Stimulated activated CD8-positive, alpha-beta memory T cell treated with anti-CD3 and anti-CD28 coated beads, Interleukin-15, amount 100 ng/mL, for 24 hours (primary cell): ENCODE results near the gene NOD2.

Source experiments
- DNase-seq: peaks from one replicate; pipeline ENCODE4 v3.0.0-alpha.2; 2020; ENCODE audit warnings: low read depth

The NOD2 gene

DNA sequence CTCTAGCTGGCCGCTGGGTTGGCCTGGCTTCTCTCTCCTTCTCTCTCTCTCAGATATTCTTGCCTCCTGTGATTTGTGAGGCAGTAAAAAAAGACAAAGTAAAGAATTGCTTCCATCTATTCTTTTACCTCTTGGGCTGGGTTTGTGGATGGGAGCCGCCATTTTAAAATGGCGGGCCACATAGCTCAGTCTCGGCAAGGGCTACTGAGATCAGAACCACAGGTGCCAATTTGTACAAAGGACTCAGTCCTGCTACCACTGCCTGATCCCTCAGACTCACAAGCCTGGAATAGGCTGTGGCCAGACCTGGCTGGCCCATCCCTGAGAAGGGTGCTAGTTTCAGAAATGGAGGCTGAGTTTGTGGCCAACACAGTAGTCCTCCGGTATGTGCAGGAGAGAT, 24.1 kb downstream of the NOD2 start:
- DNase-seq, result no peak

DNA sequence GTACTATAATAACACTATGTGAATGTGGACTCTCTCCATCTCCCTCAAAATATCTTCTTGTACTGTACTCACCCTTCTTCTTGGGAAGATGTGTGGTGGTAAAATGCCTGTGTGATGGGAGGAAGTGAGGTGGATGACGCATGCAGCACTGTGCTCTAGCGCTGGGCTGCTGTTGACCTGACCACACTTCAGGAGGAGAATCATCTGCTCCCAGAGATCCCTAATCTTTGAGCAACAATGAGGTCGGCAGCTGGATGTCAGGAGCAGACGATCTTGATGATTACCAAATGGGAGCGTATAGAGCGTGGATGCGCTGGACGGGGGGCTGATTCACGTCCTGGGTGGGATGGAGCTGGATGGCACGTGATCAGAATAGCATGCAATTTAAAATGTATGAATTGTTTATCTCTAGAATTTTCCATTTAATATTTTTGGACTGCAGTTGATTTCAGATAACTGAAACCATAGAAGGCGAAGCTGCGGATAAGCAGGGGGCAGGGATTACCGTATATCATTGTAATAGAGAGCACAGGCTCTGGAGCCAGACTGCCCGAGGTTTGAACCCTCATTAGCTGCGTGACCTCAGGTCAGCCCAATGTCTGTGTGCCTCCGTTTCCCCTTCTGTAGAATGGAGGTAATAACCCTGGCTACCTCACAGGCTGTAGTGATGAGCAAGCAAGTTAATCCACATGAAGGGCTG, 24.8 kb downstream of the NOD2 start:
- DNase-seq, result no peak

DNA sequence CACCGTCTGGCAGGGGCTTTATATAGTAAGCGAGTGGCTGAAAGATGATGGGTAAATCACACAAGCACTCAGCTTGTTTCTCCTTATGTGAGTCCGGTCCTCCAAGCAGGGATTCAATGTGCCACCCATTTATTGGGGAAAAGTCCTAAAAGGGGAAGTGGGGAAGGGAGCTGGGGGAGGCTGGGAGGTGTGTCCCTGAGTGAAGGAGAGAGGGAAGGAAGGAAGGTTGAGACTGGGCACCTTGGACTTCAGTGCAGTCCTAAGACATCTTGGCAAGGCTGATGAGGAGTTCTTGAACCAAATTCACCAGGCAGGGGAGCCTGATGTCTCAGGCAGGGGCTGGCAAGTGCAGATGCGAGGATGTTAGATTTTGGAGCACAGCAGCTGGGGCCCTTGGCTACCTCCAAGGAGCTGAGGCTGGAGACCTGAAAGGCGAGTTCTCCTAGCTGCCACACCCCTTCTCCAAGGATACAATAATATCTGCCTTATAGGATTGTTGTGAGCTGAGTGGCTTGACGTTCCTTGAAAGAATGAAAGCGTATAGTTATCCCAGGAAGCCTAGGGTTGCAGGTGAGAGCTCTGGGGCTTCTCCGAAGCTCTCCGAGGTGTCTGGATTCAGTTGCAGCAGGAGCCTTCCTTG, 25.5 kb downstream of the NOD2 start:
- no peak for DNase-seq

DNA sequence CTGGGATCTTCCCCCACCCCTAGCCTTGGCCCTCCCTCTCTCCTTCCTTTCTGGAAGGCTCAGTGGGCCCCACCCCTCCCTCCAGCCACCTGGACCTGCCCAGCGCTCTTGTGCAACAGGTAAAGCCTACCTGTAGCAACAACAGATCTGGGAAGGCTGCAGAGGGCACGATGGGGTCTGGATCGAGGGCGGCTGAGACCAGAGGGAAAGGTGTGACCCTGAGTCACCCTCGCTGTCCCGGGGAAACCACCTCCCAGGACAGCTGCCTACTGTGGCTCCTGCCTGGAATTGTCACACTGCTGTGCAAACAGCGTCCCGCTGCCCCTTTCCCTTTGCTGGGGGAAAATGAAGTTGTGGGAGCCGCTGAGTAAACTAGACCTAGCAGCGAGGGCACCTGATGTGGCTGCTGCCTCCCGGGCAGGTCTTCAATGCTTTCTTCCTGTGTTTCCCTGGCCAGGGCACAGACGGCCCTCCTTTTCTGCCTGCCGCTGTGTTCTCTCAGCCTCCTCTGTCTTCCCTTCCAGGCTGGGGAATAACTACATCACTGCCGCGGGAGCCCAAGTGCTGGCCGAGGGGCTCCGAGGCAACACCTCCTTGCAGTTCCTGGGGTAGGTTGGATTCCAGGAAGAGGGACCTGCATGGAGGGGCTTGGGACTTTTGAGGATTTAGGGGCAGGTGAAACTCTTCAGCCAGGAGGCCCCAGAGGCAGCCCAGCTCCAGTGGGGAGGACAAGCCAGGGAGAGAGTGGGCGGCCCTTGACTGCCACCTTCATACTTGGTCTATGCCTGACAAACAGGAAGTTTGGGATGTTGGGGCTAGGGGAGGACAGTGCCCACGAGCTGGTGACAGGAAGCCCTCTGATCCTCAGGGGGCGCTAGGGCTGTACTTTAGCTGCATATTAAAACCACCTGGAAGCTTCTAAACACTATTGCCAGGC, 26.3 kb downstream of the NOD2 start:
- no peak for DNase-seq

DNA sequence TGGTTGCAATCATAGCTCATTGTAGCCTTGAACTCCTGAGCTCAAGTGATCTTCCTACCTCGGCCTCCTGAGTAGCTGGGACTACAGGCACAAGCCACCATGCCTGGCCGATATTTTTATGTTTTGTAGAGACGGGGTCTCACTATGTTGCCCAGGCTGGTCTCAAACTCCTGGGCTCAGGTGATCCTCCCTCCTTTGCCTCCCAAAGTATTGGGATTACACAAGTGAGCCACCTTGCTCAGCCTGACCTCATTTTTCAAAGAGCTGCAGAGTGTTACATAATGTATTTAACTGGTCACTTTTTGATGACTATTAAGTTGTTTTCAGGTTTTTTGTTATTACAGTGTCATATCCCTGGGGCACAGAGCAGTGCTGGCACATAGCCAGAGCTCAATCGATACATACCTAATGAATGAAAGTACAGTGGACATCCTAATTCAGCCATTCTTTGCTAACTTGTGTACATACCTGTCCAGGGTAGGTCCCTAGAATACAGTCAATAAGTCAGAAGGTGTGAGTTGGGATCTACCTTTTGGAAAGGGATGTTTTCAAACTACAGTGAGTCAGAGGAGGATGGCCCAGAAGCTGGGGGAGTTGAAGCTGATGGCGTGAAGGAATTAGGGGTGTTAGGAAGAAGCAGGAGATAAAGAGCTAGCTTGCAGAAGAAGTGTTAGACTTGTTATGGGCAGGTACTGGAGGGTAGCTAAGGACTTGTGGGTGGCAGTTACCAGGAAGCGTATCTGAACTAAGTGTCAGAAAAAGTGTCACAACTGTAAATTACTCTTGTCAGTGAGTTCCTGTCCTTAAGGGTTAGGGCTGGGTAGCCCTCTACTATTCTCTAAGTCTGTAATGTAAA, 28.4 kb downstream of the NOD2 start:
- DNase-seq, result no peak

DNA sequence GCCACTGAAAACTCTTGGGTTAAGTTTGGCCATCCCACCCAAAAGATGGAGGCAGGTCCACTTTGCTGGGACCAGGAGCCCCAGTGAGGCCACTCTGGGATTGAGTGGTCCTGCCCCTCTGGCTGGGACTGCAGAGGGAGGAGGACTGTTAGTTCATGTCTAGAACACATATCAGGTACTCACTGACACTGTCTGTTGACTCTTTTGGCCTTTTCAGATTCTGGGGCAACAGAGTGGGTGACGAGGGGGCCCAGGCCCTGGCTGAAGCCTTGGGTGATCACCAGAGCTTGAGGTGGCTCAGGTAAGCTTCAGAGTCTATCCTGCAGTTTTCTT, 29.0 kb downstream of the NOD2 start:
- DNase-seq, result no peak

DNA sequence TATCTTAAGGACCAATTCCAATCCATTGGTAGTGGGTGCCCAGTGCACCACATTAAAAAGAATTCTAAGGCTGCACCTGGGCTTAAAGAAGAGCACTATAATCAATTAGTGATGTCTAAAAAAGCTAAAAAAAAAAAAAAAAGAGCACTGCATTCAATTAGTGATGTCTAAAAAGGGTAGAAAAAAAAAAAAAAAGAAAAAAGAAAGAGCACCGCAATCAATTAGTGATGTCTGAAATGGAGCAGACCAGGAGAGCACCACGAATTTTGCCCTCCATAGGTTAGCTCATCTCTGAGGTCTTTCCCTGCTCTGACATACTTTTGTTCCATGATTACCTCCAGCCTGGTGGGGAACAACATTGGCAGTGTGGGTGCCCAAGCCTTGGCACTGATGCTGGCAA, 29.6 kb downstream of the NOD2 start:
- DNase-seq, result no peak

DNA sequence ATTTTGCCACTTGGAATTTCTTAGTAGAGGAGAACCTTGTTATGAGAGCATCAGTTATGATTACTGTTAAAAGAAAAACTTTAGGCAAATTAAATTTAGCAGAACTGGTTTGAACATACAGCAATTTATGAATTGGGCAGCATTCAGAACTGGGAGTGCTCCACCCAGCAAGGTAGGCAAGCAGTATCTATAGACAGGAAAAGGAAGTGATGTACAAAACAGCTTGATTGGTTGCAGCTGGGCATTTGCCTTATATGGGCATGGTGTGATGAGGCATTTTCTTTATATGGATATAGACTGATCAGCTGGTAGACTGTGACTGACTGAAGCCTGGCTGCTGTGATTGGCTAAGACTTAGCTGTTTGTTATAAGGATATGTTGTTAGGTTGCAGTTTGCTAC, 30.9 kb downstream of the NOD2 start:
- no peak for DNase-seq

DNA sequence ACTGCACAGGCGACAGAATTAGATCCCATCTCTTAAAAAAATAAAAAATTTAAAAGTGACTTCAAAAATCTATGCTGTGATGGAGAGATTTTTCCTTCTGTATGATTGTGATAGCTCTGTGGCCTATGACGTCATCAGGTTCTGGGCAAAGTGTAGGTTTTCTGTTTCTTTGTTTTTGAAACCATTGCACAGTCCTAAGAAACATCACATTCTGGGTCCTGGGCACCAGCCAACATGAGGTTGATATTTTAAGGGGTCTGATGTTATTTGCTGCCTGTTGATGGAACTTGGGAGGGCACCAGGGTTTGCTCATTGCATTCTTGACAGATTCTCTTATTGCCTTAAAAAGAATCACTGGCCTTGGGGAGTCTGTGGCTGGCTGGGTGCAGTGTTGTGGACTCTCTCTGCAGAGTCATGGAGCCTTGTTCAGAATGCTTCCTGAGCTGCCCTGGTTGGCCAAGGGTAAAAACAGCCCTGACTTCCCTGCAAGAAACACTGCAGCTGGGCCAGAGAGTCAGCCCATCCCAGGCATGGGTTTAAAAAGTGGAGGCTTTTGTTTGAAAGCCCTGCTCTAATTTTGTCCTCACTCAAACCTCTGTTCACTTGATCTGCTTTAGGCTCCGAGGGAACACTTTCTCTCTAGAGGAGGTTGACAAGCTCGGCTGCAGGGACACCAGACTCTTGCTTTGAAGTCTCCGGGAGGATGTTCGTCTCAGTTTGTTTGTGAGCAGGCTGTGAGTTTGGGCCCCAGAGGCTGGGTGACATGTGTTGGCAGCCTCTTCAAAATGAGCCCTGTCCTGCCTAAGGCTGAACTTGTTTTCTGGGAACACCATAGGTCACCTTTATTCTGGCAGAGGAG, 38.0 kb downstream of the NOD2 start:
- DNase-seq, result no peak

DNA sequence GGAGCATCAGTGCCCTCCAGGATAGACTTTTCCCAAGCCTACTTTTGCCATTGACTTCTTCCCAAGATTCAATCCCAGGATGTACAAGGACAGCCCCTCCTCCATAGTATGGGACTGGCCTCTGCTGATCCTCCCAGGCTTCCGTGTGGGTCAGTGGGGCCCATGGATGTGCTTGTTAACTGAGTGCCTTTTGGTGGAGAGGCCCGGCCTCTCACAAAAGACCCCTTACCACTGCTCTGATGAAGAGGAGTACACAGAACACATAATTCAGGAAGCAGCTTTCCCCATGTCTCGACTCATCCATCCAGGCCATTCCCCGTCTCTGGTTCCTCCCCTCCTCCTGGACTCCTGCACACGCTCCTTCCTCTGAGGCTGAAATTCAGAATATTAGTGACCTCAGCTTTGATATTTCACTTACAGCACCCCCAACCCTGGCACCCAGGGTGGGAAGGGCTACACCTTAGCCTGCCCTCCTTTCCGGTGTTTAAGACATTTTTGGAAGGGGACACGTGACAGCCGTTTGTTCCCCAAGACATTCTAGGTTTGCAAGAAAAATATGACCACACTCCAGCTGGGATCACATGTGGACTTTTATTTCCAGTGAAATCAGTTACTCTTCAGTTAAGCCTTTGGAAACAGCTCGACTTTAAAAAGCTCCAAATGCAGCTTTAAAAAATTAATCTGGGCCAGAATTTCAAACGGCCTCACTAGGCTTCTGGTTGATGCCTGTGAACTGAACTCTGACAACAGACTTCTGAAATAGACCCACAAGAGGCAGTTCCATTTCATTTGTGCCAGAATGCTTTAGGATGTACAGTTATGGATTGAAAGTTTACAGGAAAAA, 38.8 kb downstream of the NOD2 start:
- DNase-seq, result no peak

DNA sequence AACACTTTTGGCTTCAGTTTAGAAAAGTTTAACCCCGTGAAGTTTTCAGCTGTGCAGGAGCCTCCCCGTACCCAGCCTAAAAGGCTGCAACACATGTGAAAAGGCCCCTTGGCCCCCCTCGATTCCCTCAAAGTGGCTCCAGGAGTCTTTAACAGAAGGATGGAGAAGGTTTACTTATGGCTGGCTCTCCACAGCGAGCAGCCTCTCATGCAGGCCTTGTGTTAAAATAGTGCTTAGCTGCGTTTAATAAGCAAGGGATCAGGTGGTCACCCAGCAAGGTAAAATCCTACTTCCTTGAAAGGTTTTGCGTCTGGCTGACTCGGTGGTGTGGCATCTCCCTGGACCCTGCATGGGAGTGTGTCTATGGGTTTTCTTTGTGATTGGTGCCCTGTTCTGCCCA, 40.1 kb downstream of the NOD2 start:
- DNase-seq, result no peak

DNA sequence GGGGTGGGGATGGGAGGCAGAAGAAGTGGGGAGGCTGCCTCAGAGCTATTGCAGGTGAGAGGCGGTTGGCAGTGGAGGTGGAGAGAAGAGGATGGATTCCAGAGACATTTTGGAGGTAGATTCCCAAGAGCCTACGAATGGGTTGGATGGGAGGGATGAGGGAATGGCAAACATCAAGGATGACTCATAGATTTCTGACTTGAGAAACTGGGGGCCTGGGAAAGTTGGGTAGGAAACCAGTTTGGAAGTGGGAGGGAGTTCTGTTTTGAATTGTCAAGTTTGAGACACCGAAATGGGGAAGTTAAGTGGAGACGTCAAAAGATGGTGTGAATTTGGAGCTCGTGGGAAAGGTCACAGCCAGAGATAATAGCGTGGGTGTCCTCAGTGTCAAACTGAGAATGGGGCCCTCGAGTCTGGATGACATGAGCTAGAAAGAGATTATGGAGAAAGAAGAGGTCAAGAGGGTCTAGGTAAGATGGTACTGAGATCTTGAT, 42.3 kb downstream of the NOD2 start:
- DNase-seq, result no peak

DNA sequence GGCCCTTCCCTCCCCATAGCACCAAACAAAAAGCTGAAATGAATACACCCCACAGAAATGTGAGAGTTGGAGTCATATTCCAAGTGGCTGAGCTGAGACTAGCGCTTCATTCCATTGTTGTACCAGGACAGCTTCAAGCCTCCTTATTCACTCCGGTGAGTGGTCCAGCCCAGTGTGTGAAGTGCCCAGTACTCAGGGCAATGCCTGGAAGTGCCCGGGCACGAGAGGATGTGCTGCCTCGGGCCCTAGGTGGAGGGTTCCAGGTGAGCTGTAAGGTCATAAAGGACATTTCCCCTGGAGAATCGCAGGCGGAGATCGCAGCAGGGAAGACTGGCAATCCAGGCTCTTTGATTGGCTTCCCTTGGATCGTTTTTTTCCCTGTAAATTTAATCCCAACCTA, 43.0 kb downstream of the NOD2 start:
- no peak for DNase-seq

DNA sequence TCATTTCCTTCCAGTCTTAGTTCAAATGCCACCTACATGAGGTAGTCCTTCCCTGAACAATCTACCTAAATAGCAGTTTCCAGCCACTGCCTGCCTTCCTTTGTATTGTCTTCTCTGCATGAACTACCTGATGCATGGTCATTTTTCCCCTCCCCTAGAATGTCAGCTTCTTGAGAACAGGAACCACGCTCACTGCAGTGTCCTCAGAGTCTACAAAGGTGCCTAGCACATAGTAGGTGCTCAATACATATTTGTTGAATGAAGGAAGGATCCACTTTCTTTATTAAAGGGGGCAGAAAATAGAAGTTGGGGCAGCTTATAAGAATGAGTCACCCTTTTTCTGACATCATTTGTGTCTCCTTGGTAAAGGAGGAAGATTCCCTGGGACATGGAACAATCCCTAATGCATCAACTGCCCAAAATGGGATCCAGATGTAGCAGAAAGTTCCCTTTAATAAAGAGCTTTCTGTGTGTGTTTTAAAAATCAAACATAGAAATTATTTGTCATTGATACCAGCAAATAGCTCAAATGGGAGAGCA, 44.1 kb downstream of the NOD2 start:
- no peak for DNase-seq

DNA sequence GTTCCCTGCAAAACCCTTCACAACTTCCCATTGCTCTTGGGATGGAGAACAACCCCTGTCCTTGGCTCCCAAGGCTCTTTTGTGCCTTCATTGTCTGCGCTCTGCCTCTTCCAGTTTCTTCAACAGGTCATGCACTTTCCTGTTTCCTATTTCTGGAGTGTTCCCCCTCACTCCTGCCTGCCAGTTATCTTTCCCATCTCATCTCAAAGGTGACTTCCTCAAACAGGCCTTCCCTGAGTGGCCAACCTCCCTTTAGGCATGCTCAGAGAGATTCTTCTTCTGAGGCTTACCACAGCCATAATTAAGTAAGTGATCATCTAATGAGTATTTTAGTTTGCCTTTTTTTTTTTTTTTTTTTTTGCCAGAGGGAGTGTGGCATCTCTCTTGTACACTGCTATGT, 45.6 kb downstream of the NOD2 start:
- no peak for DNase-seq

DNA sequence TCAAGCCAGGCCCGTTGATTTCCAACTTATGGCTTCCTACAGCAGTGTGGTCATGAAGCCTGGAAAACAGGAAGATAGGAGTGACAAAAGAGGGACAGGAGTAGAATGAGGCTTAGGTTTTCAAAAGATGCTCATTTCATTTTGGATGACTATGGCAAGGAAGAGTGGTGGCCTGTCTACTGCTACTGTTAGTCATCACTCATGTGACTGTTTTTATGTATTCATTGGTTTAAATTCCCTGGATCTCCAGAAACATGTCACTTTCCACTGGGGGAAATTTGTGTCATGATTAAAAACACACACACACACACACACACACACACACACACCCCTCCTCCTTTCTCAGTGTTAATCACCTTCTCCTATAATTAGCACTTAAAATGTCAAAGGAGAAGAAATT, 47.3 kb downstream of the NOD2 start:
- no peak for DNase-seq

DNA sequence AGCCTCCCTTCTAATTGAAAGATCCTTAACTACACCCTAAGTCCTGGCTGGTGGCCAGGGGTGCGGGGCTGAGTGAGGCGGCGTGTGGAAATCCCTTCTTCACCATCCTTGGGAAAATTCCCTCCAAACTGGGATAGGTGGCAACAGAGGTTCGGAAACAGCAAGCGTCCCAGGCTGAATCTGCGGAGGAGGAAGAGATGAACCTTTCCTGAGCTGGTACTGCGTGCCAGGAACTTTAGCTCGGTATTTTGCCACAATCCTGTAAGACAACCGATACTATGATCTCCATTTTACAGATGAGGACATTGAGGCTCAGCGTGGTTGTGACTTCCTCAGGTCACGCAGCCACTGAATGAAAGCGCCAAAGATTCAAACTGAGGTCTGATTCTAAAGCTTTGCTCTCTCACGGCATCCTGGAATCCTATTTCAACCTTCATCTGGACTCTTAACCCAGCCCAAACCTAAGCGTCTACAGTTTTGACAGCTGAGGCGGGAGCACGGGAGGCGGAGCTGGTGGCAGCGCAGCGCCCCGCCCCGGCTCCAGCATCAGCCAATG, 47.9 kb downstream of the NOD2 start:
- DNase-seq, result no peak

DNA sequence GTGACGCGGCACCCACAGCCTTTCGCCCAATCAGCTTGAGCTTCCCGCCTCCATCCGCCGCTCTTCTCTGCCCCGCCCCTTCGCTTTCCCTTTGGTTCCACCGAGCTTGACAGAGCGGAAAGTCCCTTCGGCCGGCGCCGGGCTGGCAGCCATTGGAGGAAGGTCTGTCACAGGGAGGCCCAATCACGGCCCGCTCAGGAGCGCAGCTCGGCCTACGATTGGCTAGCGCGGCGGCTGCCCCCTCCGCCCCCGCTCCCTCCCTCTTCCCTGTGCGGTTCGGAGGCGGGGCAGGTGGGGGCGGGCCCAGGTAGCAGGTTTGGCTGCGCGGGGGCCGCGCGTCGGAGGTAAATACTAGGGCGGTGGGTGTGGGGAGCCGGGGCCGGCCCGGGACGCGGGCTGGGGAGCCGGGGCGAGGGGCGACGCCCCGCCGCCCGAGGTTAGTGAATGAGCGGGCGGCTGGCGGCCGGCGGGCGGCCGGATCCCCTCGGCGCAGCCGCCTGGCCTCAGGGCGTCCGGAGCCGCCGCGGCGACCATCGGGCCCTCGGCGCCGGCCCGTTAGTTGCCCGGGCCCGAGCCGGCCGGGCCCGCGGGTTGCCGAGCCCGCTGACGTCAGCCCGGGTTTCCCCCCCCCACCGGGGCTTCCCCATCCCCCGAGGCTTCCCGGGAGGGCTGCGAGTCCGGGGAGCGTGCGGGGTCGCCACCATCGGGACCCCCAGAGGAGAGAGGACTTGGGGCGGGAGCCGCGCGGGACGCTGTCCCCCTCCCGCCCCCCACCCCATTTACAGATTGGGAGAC, 48.6 kb downstream of the NOD2 start, which contains the start of gene CYLD:
TSS of gene CYLD (plus strand) at position 306 of the 795 bp plus-strand sequence. CDS start 7,613 bp downstream, outside the sequence.
- peak; percentile 95 for DNase-seq
